Measurements from ENCODE around the gene BCR. TPM values are rescaled to one million over a fixed set of nuclear protein-coding genes. Genes with fewer than 3 reads are reported as not detected.

The BCR gene
- polyA plus RNA-seq, 1 donor from 2014 or later = 57.5 TPM

- no peaks in the 10 kb centered on the region for H3K79me2 ChIP-seq (replicated peaks; ENCODE audit: insufficient read depth, low read length)
- no peak overlapping the region for H2AFZ ChIP-seq (ENCODE audit: low read depth, low read length)
- TF ChIP-seq REST (IDR thresholded peaks at IDR 0.05; ENCODE audit: borderline replicate concordance) (no peak), CTCF (IDR thresholded peaks at IDR 0.05; ENCODE audit: poor library complexity, severe bottlenecking) (no peak), SMC3 (conservative IDR thresholded peaks at IDR 0.05; ENCODE audit: poor library complexity) (no peak), POLR2AphosphoS5 (IDR thresholded peaks at IDR 0.05) (no peak), TAF1 (IDR thresholded peaks at IDR 0.05; ENCODE audit: low read depth) (no peak), RAD21 (conservative IDR thresholded peaks at IDR 0.05) (no peak), EZH2 (IDR thresholded peaks at IDR 0.05; ENCODE audit: borderline replicate concordance, insufficient read depth, low read length, poor library complexity, severe bottlenecking) (no peak), MXI1 (conservative IDR thresholded peaks at IDR 0.05; ENCODE audit: poor library complexity, severe bottlenecking) (no peak), EP300 (conservative IDR thresholded peaks at IDR 0.05; ENCODE audit: poor library complexity, severe bottlenecking) (no peak)
- no peaks in the 10 kb centered on the region for H3K9me3 ChIP-seq (ENCODE audit: low read length)
- H3K36me3 ChIP-seq (ENCODE audit: insufficient read depth, low read length) = no peaks in the 10 kb centered on the region
- H3K27me3 ChIP-seq (ENCODE audit: insufficient read depth, low read depth, low read length) = no peaks in the 10 kb centered on the region
- no peak overlapping the region for H3K27ac ChIP-seq (ENCODE audit: low read length)
- H3K4me2 ChIP-seq (ENCODE audit: low read length) = no peak overlapping the region
- H3F3A ChIP-seq (ENCODE audit: insufficient read depth, low read length, poor library complexity, severe bottlenecking) = no peaks in the 10 kb centered on the region
- H3K9ac ChIP-seq (ENCODE audit: low read length) = no peak overlapping the region
- no peak overlapping the region for H3K4me3 ChIP-seq (ENCODE audit: low read length)
- H3K9me2 ChIP-seq (ENCODE audit: insufficient read depth, low read length) = no peaks in the 10 kb centered on the region
- no peaks in the 10 kb centered on the region for H4K20me1 ChIP-seq (ENCODE audit: insufficient read depth)
These were observed 90.0 kb downstream of the BCR start for GRCh38 chr22:23270212-23270733.

- no peak overlapping the region for H3K9ac ChIP-seq (ENCODE audit: low read length)
- H3K4me3 ChIP-seq (ENCODE audit: low read length) = no peak overlapping the region
- no peaks in the 10 kb centered on the region for H3K27me3 ChIP-seq (ENCODE audit: insufficient read depth, low read depth, low read length)
- no peaks in the 10 kb centered on the region for H3K36me3 ChIP-seq (ENCODE audit: insufficient read depth, low read length)
- no peaks in the 10 kb centered on the region for H3K79me2 ChIP-seq (replicated peaks; ENCODE audit: insufficient read depth, low read length)
- TF ChIP-seq TAF1 (IDR thresholded peaks at IDR 0.05; ENCODE audit: low read depth) (no peak), CTCF (IDR thresholded peaks at IDR 0.05; ENCODE audit: poor library complexity, severe bottlenecking) (no peak), REST (IDR thresholded peaks at IDR 0.05; ENCODE audit: borderline replicate concordance) (no peak), EP300 (conservative IDR thresholded peaks at IDR 0.05; ENCODE audit: poor library complexity, severe bottlenecking) (no peak), MXI1 (conservative IDR thresholded peaks at IDR 0.05; ENCODE audit: poor library complexity, severe bottlenecking) (no peak), EZH2 (IDR thresholded peaks at IDR 0.05; ENCODE audit: borderline replicate concordance, insufficient read depth, low read length, poor library complexity, severe bottlenecking) (no peak), RAD21 (conservative IDR thresholded peaks at IDR 0.05) (no peak), POLR2AphosphoS5 (IDR thresholded peaks at IDR 0.05) (no peak), SMC3 (conservative IDR thresholded peaks at IDR 0.05; ENCODE audit: poor library complexity) (no peak)
- H3K9me3 ChIP-seq (ENCODE audit: low read length) = no peaks in the 10 kb centered on the region
- H2AFZ ChIP-seq (ENCODE audit: low read depth, low read length) = no peak overlapping the region
- H3K4me2 ChIP-seq (ENCODE audit: low read length) = no peak overlapping the region
- no peaks in the 10 kb centered on the region for H3K9me2 ChIP-seq (ENCODE audit: insufficient read depth, low read length)
- H4K20me1 ChIP-seq (ENCODE audit: insufficient read depth) = no peaks in the 10 kb centered on the region
- H3F3A ChIP-seq (ENCODE audit: insufficient read depth, low read length, poor library complexity, severe bottlenecking) = no peaks in the 10 kb centered on the region
- H3K27ac ChIP-seq (ENCODE audit: low read length) = no peak overlapping the region
These were observed 90.7 kb downstream of the BCR start for GRCh38 chr22:23270798-23271596.
